GM19238 (cell line): ENCODE measurements around the gene ZMYND8.

Experiments used
- DNase-seq: peaks from one replicate; pipeline ENCODE4 v3.0.0; 2011; ENCODE audit warnings: low spot score; ENCODE audit not compliant: insufficient read length

The ZMYND8 gene

GRCh38 chr20:47332381-47333206 lies 23.9 kb downstream of the ZMYND8 start:
- DNase-seq = no peak

GRCh38 chr20:47330933-47331708 lies 25.4 kb downstream of the ZMYND8 start:
- no peak for DNase-seq

GRCh38 chr20:47330071-47330470 lies 26.4 kb downstream of the ZMYND8 start:
- DNase-seq = no peak

GRCh38 chr20:47328129-47328528 lies 28.4 kb downstream of the ZMYND8 start:
- no peak for DNase-seq

- no peak for DNase-seq
Observed at GRCh38 chr20:47327711-47328110, 28.8 kb downstream of the ZMYND8 start.

GRCh38 chr20:47326658-47327268 lies 29.7 kb downstream of the ZMYND8 start:
- no peak for DNase-seq

- DNase-seq = no peak
Observed at GRCh38 chr20:47325242-47325641, 31.3 kb downstream of the ZMYND8 start.

- DNase-seq = no peak
Observed at GRCh38 chr20:47320990-47321805, 35.3 kb downstream of the ZMYND8 start.

- DNase-seq = no peak
Observed at GRCh38 chr20:47319517-47320252, 36.8 kb downstream of the ZMYND8 start.

GRCh38 chr20:47318586-47319516 lies 37.6 kb downstream of the ZMYND8 start:
- DNase-seq = no peak

GRCh38 chr20:47318027-47318585 lies 38.4 kb downstream of the ZMYND8 start:
- no peak for DNase-seq

GRCh38 chr20:47317127-47317895 lies 39.2 kb downstream of the ZMYND8 start:
- DNase-seq = no peak

- no peak for DNase-seq
Observed at GRCh38 chr20:47316776-47317126, 39.7 kb downstream of the ZMYND8 start.

- DNase-seq = no peak
Observed at GRCh38 chr20:47315339-47316056, 41.0 kb downstream of the ZMYND8 start.

- no peak for DNase-seq
Observed at GRCh38 chr20:47314647-47315338, 41.7 kb downstream of the ZMYND8 start.

GRCh38 chr20:47311967-47312681 lies 44.4 kb downstream of the ZMYND8 start:
- DNase-seq = no peak

- no peak for DNase-seq
Observed at GRCh38 chr20:47311211-47311610, 45.3 kb downstream of the ZMYND8 start.
